ENCODE results near the gene ASXL1. TPM values are rescaled to one million over a fixed set of nuclear protein-coding genes. Genes with fewer than 3 reads are reported as not detected.
"Not testable (repeated sequence)": the region's sequence is repeated elsewhere in the genome, so short reads cannot be mapped to it uniquely, and the experiment has no call there.

The ASXL1 gene
- total RNA-seq, 6 experiments from 2014 or later, result 49.0 to 62.4 (median 54.4) TPM

DNA sequence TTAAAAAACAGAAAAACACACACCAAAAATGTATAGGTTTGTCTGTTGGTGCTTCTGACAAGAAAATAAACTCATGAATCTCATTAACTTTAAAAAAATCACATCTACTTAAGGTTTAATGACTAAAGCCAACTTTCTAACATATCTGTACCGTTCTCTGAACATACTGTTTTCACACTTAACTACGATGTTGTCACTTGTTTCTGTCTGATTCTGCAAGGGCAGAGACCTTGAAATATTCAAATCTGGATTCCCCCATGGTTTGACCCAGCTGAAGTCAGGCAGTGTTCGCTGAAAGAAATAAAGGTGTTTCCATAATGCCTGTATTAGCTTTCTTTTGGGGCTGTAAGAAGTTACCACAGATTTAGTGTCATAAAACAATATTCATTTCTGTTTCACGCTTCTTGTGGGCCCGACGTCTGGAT lies 2.7 kb upstream of the ASXL1 start:
- Mint-ChIP-seq H3K4me1 (ENCODE audit: low read depth) (peaks cover 54% of the 10 kb centered on the region), H3K27ac (peak overlapping the region; percentile 83), H3K36me3 (ENCODE audit: low read depth) (peaks cover 26% of the 10 kb centered on the region), H3K9me3 (0 out of 2 replicates have a peak, but pooled peaks cover 6% of the 10 kb centered on the region), H3K4me3 (peak overlapping the region; percentile 57), H3K27me3 (ENCODE audit: insufficient read depth) (no peaks in the 10 kb centered on the region; the same call in 1 of the 2 replicates)
- DNase-seq, result no peak
- TF ChIP-seq, protein P1, sequence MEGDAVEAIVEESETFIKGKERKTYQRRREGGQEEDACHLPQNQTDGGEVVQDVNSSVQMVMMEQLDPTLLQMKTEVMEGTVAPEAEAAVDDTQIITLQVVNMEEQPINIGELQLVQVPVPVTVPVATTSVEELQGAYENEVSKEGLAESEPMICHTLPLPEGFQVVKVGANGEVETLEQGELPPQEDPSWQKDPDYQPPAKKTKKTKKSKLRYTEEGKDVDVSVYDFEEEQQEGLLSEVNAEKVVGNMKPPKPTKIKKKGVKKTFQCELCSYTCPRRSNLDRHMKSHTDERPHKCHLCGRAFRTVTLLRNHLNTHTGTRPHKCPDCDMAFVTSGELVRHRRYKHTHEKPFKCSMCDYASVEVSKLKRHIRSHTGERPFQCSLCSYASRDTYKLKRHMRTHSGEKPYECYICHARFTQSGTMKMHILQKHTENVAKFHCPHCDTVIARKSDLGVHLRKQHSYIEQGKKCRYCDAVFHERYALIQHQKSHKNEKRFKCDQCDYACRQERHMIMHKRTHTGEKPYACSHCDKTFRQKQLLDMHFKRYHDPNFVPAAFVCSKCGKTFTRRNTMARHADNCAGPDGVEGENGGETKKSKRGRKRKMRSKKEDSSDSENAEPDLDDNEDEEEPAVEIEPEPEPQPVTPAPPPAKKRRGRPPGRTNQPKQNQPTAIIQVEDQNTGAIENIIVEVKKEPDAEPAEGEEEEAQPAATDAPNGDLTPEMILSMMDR (IDR thresholded peaks at IDR 0.05), result no peak

GRCh38 chr20:32355907-32356621 lies 2.1 kb upstream of the ASXL1 start:
- not testable (repeated sequence) for H3K9me3 Mint-ChIP-seq; H3K27me3 Mint-ChIP-seq (ENCODE audit: insufficient read depth)
- H3K4me1 Mint-ChIP-seq (ENCODE audit: low read depth), result peaks cover 58% of the 10 kb centered on the region
- DNase-seq, result peak; percentile 73
- peak overlapping the region; percentile 100 for H3K27ac Mint-ChIP-seq
- H3K36me3 Mint-ChIP-seq (ENCODE audit: low read depth), result peaks cover 28% of the 10 kb centered on the region
- H3K4me3 Mint-ChIP-seq, result peak overlapping the region; percentile 57

- Mint-ChIP-seq H3K4me3 (peak overlapping the region; percentile 98), H3K27me3 (ENCODE audit: insufficient read depth) (no peaks in the 10 kb centered on the region; the same call in 1 of the 2 replicates), H3K36me3 (ENCODE audit: low read depth) (peaks cover 25% of the 10 kb centered on the region), H3K27ac (peak overlapping the region; percentile 100), H3K9me3 (0 out of 2 replicates have a peak, but pooled peaks cover 6% of the 10 kb centered on the region), H3K4me1 (ENCODE audit: low read depth) (peaks cover 61% of the 10 kb centered on the region)
- DNase-seq, result no peak
- TF ChIP-seq, protein P1 (IDR thresholded peaks at IDR 0.05), result no peak
These were observed 1.3 kb upstream of the ASXL1 start for GRCh38 chr20:32356622-32357374.

DNA sequence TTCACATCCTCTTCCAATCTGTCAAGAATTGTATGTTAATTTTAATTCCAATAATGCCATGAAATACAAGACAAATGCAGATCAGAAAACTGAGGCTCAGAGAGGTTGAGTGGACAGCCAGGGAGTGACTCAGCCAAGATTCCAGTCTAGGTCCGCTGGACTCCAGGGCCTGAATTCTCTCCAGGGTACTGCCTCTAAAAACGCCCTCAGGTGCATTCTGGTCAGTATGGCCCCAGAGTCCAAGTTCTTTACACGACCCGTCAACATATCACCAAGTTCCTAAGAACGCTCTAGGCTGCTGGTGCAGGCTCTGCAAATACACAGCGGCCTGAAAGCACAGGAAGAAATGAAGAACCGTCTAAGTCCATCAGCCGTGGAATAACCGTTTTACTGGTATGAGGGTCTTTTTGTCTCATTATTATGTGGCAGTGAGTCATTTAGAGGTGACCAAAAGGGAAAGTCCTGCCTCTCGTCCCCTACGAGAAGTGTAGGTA lies 709 bp upstream of the ASXL1 start:
- H3K27me3 Mint-ChIP-seq (ENCODE audit: insufficient read depth), result no peaks in the 10 kb centered on the region; the same call in 1 of the 2 replicates
- TF ChIP-seq, protein P1 (IDR thresholded peaks at IDR 0.05), result no peak
- H3K4me1 Mint-ChIP-seq (ENCODE audit: low read depth), result peaks cover 67% of the 10 kb centered on the region
- H3K36me3 Mint-ChIP-seq (ENCODE audit: low read depth), result peaks cover 25% of the 10 kb centered on the region
- peak; percentile 46 for DNase-seq
- H3K27ac Mint-ChIP-seq, result peak overlapping the region; percentile 100
- H3K9me3 Mint-ChIP-seq, result 0 out of 2 replicates have a peak, but pooled peaks cover 6% of the 10 kb centered on the region
- peak overlapping the region; percentile 98 for H3K4me3 Mint-ChIP-seq

DNA sequence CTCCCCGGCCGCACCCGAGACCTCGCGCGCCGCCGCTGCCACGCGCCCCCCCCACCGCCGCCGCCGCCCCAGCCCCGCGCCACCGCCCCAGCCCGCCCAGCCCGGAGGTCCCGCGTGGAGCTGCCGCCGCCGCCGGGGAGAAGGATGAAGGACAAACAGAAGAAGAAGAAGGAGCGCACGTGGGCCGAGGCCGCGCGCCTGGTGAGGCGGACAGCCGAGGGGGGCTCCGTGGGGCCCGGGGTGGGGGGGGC lies 426 bp downstream of the ASXL1 start:
- no peak for DNase-seq
- TF ChIP-seq, protein P1 (IDR thresholded peaks at IDR 0.05), result no peak
- Mint-ChIP-seq H3K27me3 (ENCODE audit: insufficient read depth) (no peaks in the 10 kb centered on the region; the same call in 1 of the 2 replicates), H3K9me3 (0 out of 2 replicates have a peak, but pooled peaks cover 6% of the 10 kb centered on the region), H3K4me3 (no peak overlapping the region), H3K36me3 (ENCODE audit: low read depth) (peaks cover 25% of the 10 kb centered on the region), H3K27ac (no peak overlapping the region), H3K4me1 (ENCODE audit: low read depth) (peaks cover 79% of the 10 kb centered on the region)
